ENCODE data around the gene UNC13C. TPM values are rescaled to one million over a fixed set of nuclear protein-coding genes. Genes with fewer than 3 reads are reported as not detected.

The UNC13C gene
- total RNA-seq, 1 experiment from 2014 or later, result not detected

GRCh38 chr15:54521206-54521605, 543.0 kb downstream of the UNC13C start:
- no peaks in the 10 kb centered on the region for H3K4me1 ChIP-seq (ENCODE audit: control insufficient read depth in 1 of 2, insufficient read depth in 2 of 2, low read length in 2 of 2)
- ChIA-PET CTCF (no interaction called here), POLR2A (no interaction called here), RAD21 (ENCODE audit: low non-redundant PET in 1 of 2, low total read pairs in 2 of 2, uncharacterized antibody in 2 of 2, unreplicated experiment in 2 of 2) (no interaction called here)
- H3K4me2 ChIP-seq (ENCODE audit: low read length), result no peak overlapping the region
- no peak overlapping the region for H3K27ac ChIP-seq (ENCODE audit: low read depth, low read length)
- no peaks in the 10 kb centered on the region for H3K79me2 ChIP-seq (ENCODE audit: insufficient read depth, low read length)
- no peak overlapping the region for H3K9ac ChIP-seq (ENCODE audit: low read length)
- H3K36me3 ChIP-seq (ENCODE audit: control insufficient read depth in 1 of 2, insufficient read depth in 2 of 2, low read length in 2 of 2), result no peaks in the 10 kb centered on the region
- H3K4me3 ChIP-seq (replicated peaks in 1 of 2; ENCODE audit: low read depth in 1 of 2, low read length in 2 of 2), result no peak overlapping the region
- BruUV-seq (replicated peaks), result no TSS peak
- H2AFZ ChIP-seq (ENCODE audit: low read depth, low read length, poor library complexity, severe bottlenecking), result no peak overlapping the region
- no peaks in the 10 kb centered on the region for H3K9me2 ChIP-seq (ENCODE audit: insufficient read depth)
- H4K20me1 ChIP-seq (ENCODE audit: insufficient read depth), result no peaks in the 10 kb centered on the region
- TF ChIP-seq SRF (IDR thresholded peaks at IDR 0.05; ENCODE audit: low read depth), result no peak
- no peaks in the 10 kb centered on the region for H3K27me3 ChIP-seq (ENCODE audit: insufficient read depth, low read length)
- intact Hi-C loops (cut with micrococcal nuclease), result no loop called here
- H3K9me3 ChIP-seq (ENCODE audit: control insufficient read depth in 1 of 2, insufficient read depth in 1 of 2, low read depth in 1 of 2, low read length in 2 of 2), result peaks cover 11 to 12% of the 10 kb centered on the region in 2 experiments; a peak in 2 of 4 replicates
- DNase-seq (ENCODE audit: low read depth, low spot score) (no peak), ATAC-seq (no peak)

GRCh38 chr15:54528021-54528420, 549.8 kb downstream of the UNC13C start:
- Histone ChIP-seq H3K9me3 (ENCODE audit: control insufficient read depth in 1 of 2, insufficient read depth in 1 of 2, low read depth in 1 of 2, low read length in 2 of 2) (peaks cover 3 to 13% of the 10 kb centered on the region in 2 experiments; a peak in 2 of 4 replicates), H3K36me3 (ENCODE audit: control insufficient read depth in 1 of 2, insufficient read depth in 2 of 2, low read length in 2 of 2) (no peaks in the 10 kb centered on the region), H3K27me3 (ENCODE audit: insufficient read depth, low read length) (no peaks in the 10 kb centered on the region), H3K4me3 (replicated peaks in 1 of 2; ENCODE audit: low read depth in 1 of 2, low read length in 2 of 2) (no peak overlapping the region), H3K27ac (ENCODE audit: low read depth, low read length) (no peak overlapping the region), H3K79me2 (ENCODE audit: insufficient read depth, low read length) (no peaks in the 10 kb centered on the region), H3K4me2 (ENCODE audit: low read length) (no peak overlapping the region), H4K20me1 (ENCODE audit: insufficient read depth) (no peaks in the 10 kb centered on the region), H3K4me1 (ENCODE audit: control insufficient read depth in 1 of 2, insufficient read depth in 2 of 2, low read length in 2 of 2) (no peaks in the 10 kb centered on the region), H2AFZ (ENCODE audit: low read depth, low read length, poor library complexity, severe bottlenecking) (no peak overlapping the region), H3K9me2 (ENCODE audit: insufficient read depth) (no peaks in the 10 kb centered on the region), H3K9ac (ENCODE audit: low read length) (no peak overlapping the region)
- ChIA-PET POLR2A (no interaction called here), CTCF (no interaction called here), RAD21 (ENCODE audit: low non-redundant PET in 1 of 2, low total read pairs in 2 of 2, uncharacterized antibody in 2 of 2, unreplicated experiment in 2 of 2) (no interaction called here)
- TF ChIP-seq REST (IDR thresholded peaks at IDR 0.05; ENCODE audit: low read depth) (no peak), CBX3 (IDR thresholded peaks at IDR 0.05; ENCODE audit: low read depth) (no peak), RAD21 (IDR thresholded peaks at IDR 0.05; ENCODE audit: low read depth) (no peak), EZH2 (IDR thresholded peaks at IDR 0.05) (no peak), EZH2phosphoT487 (IDR thresholded peaks at IDR 0.05; ENCODE audit: borderline replicate concordance) (no peak), TCF7L2 (IDR thresholded peaks at IDR 0.05; ENCODE audit: borderline replicate concordance, extremely low read depth, insufficient read depth, insufficient read length) (no peak), ZBTB33 (IDR thresholded peaks at IDR 0.05; ENCODE audit: extremely low read depth, insufficient replicate concordance, low read length) (no peak), ATF3 (IDR thresholded peaks at IDR 0.05) (no peak), SIN3A (IDR thresholded peaks at IDR 0.05; ENCODE audit: low read depth) (no peak)
- DNase-seq (ENCODE audit: low read depth, low spot score) (no peak), ATAC-seq (no peak)
- intact Hi-C loops (cut with micrococcal nuclease), result no loop called here
- no TSS peak for BruUV-seq (replicated peaks)

Data from HCT116 (cell line).